HG02623 (cell line): ENCODE measurements around the gene TNS3.

Experiments
- ATAC-seq: cut with Tn5 transposase; IDR thresholded peaks from one replicate; pipeline ENCODE4 v1.9.1; 2021; ENCODE audit warnings: moderate library complexity; ENCODE audit not compliant: unreplicated experiment

The TNS3 gene

DNA sequence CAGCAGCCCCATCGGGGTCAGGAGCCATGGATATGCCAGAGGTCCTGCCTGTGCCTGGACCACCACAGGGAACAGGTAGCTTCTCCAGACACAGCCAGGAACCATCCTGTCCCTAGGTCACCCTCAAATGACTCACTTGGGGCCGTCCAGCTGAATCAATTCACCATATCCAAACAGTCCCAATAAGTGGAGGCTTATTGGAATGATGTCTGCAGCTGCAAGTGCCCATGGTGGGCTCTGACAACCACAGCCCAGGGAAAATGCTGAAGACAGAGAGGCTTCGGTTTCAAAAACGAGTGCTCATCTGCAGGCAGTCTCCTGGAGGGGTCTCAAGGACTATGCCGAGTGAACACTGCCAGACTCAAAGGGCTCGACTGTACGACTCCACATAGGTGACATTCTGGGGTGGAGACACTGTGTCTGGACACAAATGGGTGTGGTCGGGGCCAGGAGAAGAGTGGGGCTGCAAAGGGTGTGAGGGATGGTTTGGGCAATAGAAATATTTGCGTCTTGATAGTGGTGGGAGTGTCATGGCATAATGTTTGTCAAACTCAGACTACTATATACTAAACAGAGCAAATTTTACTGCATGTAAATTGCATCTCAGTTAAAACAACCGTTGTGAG lies 204.8 kb downstream of the TNS3 start:
- no peak for ATAC-seq

DNA sequence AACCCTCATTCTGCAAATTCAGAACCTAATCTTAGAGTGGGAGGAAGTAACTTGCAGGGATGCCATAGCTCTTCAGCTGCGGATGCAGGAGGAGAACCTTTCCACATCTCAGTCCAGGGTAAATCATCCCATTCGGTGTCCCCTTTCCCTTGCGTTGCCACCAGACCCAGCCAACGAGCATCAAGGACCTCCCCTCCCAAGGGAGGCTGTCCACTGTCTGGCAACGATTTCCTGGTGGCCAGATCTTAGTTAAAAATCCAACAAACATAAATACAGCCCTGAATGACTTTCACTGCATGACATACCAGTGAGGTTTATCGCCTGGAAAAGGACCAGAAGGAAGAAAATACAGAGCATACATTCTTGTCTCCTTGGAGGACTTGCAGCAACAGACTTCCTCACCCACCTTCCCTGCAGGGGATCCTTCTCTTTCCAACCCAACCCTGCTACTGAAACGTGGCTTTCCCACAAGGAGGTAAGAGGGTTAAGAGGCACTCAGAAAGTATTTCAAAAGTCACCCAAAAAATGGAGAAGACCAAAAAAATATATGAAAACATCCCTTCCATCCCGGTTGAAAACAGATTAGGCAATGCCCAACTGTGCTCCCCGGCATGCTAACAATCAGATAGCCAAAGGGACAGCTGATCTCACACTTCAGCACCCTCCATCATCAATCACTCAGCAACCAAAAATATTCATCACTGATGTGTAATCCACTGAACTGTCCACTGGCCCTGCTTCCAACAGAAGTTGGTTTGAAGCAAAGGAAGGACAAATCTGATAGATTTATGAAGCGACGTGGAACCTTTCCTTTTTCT lies 206.6 kb downstream of the TNS3 start:
- ATAC-seq: no peak

DNA sequence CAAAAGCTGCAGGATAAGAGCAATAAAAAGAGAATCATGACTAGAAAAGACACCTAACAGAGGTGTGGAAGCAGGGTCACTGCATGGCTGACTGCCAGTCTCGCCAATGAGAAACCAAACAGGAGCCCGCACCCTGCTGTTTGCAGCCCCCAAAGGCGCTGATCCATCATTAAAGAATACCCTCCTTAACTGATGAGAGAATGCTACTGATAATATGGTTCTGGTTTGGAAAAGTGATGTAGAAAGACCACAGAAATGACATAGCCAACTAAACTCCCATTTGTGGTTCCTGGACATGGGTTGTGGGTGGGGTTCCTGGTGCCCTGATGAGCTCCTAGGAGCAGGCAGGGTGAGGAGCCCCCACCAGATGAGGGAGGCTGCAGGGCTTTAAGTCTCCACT lies 207.4 kb downstream of the TNS3 start:
- ATAC-seq: no peak

DNA sequence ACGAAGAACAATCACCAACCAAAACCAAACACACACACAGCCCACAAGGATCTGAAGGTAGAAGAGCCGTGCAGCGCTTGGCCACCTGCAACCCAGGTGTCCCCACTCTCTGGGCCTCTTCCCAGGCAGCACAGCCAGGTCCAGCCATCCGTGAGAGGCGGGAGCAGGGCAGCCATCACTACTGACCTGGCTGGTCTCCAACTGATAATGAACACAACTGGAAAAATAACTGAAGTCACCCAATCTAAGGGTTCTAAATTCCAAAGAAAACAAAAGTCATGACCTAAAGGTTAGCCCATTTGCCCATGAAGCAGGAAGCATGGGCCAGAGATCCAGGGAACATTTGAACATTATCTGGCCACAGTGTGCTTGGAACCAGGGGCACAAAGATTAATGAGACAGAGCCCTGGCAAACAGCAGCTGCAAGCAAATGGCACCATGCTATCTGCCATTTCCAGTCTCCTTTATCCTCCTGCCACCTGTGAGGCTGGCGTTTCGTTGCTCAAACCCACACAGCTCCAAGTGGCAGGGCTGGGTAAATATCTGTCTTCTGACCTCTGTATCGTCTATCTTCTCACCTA lies 207.9 kb downstream of the TNS3 start:
- no peak for ATAC-seq

DNA sequence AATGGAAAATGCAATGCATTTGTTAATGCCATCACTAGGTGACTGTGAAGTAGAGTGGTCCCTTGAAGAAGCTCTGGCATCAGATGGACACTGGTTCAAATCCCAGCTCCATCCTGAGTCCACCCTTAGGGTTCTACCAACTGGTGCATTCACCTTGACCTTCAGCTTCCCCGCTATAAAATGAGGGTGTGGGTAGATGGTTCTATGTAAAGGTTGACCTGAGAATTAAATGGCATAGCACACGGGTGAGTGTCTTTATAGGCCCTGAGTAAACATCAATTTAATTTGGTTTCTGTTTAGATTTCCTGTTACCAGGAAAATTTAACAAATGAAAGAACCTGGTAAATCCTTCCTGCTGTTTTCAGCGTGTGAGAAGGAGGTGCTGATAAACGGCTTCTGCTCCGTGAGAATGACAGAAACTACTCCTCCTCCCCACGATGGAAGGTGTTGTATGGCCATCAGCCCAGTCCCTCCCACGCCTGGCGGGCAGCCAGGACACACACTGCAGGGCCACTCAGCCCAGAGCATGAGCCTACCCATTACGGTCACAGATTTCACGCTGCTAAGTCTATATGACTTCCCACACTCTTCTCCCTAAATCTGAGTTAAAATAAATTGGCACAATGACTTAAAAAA lies 210.1 kb downstream of the TNS3 start:
- no peak for ATAC-seq

DNA sequence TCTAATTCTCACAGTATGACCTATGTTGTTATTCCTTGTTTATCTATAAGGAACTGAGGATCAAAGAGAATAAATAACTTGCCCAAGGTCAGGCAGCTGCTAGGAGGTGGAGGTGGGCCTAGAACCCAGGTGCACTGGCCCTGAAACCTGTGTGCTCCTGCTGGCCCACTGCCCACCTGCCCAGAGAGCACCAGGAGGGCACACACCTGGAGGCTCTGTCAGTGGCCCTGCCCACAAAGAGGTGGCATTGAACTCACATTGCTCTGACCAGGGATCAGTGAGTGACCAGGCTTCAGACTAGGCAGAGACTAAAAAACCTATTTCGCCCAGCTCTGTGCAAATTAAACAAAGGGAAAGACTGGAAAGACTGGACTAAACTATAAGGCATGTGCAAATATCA lies 210.6 kb downstream of the TNS3 start:
- ATAC-seq: no peak

DNA sequence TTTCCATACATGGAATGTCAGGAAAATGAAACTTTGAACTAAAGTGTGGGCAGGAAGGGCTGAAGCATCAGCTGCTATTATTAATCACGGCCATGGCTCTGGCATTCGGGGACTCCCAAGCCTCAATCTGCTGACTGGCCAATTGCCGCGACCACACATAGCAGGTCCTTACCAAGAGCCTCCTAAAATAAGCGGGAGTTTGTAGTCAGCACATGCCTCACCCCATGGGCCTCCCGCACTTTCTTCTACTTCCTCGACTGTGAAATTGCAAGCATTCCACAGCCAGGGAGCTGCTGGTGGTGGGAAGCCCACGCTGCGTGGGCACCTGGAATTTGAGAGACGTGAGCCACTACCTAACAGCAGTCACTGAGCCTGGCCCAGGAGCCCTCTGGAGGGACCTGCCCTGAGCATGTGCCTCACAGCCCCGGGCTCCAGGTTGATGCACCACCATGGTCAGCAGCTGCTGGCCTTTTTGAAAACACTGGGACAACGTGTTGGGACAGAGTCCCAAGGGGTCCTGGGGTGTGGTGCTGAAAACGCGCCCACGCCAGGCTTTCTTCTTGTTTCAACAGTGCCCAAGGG lies 211.4 kb downstream of the TNS3 start:
- ATAC-seq: no peak

DNA sequence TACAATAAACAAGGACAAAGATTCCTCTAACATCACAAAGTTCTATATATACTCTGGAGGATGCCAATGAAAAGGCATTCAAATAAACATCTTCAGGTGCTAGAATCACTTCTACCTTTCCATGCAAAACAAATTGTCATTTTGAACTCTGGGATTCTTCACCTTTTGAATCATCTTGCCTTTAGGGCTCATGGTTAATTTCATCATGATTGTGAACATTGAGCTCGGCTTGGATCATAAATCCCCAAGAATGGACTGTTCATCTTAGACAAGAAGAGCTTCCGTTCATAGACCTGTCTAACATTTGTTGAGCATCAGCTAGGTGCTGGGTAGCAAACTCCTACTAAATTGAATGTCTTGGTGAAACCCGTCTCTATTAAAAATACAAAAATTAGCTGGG lies 212.2 kb downstream of the TNS3 start:
- ATAC-seq: no peak

DNA sequence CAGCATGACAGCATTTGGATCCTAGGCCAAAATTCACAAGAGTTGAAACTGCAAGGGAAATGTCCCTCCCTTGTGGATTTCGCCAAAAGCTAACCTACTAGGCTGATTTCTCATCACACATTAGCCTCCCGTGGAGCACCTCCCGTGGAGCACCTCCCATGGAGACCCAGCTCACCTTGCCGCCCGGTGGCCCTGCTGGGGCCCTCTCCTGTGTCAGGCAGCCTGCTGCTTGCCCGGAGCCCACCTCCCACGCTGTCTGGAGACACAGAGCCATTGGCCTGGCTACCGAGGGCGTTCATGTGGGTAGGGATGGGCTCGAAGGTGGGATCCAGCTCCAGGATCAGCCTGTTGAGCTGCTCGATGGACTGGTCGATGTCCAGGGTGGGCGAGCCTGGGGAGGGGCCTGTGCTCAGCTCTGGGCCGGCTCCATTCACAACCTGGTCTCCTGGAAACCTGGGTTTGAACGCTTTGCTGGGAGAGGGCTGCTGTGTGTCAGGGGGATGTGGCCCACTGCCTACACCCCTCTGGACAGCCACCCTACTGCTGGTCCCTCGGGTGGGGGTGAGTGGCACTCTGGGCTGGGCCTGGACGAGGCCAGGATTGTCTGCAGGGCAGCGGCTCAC lies 213.6 kb downstream of the TNS3 start:
- ATAC-seq: no peak

DNA sequence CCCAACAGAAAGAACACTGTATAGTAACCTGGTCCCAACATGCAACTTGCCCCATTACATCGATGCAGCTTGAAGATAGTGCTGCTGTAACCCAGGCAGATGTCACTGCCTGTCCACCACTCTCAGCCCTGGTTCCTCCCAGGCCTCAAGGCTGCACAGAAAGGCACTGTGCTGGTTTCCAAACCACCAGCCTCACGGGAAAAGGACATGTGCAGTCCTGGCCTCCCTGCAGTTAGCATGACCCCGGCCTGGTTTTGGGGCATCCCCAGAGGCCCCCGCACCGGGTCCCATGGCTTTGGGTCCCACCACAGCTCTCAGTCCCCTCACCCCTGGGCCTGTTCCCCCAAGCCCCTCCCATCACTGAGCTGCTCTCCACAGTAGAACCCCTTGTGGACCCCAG lies 214.5 kb downstream of the TNS3 start:
- ATAC-seq: no peak

DNA sequence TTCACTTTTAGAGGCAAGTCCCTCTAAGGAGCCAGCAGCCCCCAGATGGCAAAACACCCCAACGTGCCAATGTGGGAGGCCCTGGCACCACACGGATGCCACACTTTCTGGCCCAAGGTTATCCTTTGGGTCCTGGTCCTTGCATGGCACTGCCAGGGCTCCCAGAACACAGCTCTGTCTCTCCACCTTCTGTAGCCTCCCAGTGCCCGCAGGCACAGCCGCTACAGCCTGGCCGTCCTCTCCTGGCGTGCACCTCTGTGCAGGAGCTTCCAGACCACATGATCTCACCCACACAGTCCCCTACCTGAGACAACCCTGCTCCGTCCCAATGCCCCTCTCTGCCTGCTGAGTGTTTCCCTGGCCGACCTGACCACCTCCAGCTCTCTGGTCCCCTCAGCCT lies 215.0 kb downstream of the TNS3 start:
- no peak for ATAC-seq

DNA sequence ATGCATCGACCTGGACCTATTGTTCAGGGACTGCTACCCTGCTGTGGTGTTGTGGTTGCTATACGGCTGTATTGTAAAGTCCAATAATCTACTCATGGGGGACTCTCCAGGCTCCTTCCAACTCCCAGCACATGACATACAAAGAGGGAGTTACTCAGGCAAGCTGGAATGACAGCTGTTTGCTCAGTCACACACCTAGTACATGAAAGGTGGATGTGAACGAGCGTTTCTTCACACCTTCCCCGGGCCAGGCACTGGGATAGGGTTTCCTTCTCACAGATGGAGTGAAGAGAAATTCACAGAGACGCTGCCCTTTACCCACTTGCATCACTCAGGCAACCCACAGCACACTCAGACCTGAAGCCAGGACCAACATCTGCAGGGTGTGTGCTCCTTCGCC lies 215.7 kb downstream of the TNS3 start:
- ATAC-seq: no peak

DNA sequence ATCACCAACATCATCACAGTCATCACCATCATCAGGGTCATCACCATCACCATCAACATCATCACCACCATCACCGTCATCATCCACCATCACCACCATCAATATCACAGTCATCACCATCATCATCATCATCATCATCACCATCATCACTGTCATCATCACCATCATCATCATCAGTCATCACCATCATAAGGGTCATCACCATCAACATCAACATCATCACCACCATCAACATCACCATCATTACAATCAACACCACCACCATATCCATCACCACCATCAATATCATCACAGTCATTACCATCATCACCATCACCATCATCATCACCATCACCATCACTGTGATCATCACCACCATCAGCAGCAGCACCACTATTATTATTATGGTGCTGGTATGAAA lies 218.9 kb downstream of the TNS3 start:
- no peak for ATAC-seq

DNA sequence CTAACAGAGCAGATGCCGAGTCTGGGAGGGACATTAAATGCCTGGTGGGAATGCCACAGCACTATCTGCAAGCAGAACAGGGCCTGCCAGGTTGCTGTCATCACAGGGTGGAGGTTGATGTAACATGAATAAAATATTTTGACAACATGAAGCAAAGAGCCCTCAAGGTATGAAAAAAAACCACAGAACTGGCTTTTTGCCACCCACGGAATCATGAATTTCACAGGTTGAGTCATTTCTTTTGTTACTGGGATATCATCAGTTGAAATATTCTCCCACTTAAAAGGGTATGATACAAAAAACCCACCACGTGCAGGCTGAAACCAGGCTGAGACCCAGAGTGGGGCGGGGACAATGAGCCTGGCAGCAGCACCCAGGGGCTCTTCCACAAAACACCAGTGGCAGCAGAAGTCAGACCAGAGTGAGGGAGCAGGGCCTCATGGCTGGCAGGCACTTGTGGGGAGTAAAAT lies 220.1 kb downstream of the TNS3 start:
- no peak for ATAC-seq

DNA sequence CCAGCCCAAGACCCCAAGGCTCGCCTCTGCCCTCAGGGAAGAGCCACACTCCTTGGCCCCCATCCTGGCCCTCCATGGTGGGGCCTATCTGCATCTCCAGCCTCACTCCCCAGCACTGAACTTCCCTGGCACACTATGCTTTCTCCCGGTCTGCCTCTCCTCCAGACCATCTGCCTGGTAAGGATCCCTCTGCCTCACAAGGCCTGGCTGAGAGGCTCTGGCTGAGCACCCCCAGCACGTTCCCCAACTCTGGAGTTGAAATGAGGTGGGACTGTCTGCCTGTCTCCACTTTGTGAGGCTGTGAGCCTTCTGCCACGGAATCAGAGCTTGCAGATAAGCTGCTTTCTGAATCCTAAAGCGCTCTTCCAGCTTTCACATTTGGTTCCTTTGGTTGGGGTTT lies 220.7 kb downstream of the TNS3 start:
- ATAC-seq: no peak

DNA sequence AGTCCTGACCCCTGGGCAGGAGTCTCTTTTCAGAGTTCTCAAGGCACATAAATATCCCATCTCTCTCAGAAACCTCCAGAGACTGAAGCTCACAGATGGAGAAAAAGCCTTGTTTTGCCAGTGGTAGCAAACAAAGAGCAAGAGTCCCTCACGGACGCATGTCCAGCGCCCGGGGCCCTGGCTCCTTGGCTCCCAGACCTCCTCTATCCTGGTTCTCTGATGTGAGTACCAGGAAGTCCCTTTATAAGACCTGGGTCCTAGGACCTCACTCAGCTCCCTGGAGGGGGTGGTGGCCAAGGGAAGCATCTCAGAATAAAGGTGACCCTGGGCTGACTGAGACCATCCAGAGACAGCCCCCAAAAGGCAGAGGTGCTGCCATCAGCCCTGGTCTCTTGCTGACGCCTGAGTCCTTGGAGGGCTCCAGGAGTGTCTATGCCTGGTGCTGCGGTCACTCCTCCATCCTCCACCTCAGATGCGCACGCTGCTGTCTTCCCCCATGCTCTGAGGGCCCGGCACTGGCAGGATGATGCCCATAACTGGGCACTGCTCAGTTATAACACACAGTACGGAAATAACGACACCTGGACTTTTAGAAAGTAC lies 221.5 kb downstream of the TNS3 start:
- ATAC-seq: no peak

DNA sequence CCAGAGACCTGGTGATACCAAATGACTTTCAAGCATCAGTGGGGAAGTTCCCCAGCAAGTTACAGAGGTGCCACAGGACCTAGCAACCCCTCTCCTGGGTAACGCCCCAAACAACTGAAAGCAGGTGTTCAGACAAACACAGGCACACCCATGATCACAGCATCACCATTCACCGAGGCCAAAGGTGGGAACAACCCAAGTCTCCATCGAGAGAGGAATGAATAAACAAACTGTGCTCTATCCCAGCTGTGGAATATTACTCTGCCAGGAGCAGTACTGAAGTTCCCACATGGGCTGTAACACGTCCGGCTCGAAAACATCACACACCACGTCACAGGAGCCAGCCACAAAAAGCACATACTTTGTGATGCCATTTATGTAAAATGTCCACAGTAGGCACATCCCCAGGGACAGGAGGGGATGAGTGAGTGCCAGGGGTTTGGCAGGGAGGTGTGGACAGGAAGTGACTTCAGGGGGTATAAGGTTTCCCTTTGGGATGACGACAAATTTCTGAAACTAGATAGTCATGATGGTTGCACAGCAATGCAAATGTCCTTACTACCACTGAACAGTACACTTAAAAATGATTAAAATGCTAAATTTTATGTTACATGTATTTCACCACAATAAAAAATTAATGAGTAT lies 222.8 kb downstream of the TNS3 start:
- no peak for ATAC-seq

DNA sequence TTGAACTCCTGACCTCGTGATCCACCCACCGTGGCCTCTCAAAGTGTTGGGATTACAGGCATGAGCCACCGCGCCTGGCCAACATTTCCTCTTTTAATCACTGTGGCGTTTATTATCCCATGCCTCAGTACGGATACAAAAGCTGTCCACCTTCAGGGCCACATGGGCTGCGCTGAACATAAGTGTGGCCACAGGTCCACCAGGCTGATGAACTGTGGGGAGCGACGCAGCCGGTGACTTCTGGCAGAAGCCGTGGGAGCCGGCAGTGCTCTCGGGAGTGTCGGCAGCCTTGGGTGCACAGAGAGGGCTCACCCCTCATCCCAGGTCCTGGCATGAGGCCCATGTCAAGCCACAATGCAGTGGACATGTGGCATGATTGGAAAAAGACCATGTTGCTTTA lies 223.6 kb downstream of the TNS3 start:
- no peak for ATAC-seq

DNA sequence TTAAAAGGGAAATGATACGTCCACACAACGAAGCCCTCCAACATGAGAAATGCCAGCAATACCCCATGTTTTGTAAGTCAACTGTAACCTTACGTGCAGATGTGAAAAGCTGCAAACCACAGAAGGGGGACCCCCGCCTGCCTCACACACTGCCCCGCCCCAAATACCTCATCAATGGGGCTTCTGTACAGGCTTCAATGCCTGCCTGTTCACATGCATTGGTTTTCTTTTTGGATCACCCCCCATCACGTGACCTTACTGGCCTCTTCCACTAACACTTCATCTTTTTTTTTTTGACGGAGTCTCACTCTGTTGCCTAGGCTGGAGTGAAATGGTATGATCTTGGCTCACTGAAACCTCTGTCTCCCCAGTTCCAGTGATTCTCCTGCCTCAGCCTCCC lies 224.0 kb downstream of the TNS3 start:
- ATAC-seq: no peak

DNA sequence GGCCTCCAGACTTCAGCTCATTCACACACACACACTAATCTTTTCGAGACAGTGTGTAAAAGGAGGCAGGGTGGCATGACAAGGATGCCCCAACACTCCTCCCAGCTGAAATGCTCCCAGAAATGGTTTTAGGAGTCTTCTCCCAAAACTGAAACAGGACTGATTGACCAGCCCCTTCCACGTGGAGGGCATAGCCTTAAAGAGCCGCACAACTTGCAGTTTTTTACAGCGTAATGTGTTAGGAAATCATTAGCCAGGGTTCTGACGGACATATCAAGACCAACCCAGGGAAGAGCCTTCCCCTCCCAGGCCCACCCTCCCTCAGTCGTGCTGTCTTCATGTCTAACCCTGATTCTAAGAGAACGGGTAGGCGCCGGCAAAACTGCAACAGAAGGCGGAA lies 224.6 kb downstream of the TNS3 start:
- ATAC-seq: no peak
